Measurements from ENCODE around the gene MAP7D2.

Gene MAP7D2

GRCh38 chrX:20112022-20112774, 4.5 kb downstream of the MAP7D2 start:
- DNase-seq, result no peak

GRCh38 chrX:20111271-20111670, 5.4 kb downstream of the MAP7D2 start:
- no peak for DNase-seq

GRCh38 chrX:20101934-20102581, 14.6 kb downstream of the MAP7D2 start:
- DNase-seq, result no peak

- no peak for DNase-seq
These were observed 25.2 kb downstream of the MAP7D2 start for GRCh38 chrX:20091499-20091898.

- DNase-seq, result no peak
These were observed 26.9 kb downstream of the MAP7D2 start for GRCh38 chrX:20089845-20090244.

- DNase-seq, result no peak
These were observed 36.4 kb downstream of the MAP7D2 start for GRCh38 chrX:20080277-20080676.

GRCh38 chrX:20071511-20072079, 45.1 kb downstream of the MAP7D2 start:
- DNase-seq, result no peak

GRCh38 chrX:20067709-20068561, 48.8 kb downstream of the MAP7D2 start:
- no peak for DNase-seq

GRCh38 chrX:20066968-20067708, 49.6 kb downstream of the MAP7D2 start:
- DNase-seq, result no peak

GRCh38 chrX:20063716-20064351, 52.9 kb downstream of the MAP7D2 start:
- DNase-seq, result no peak

GRCh38 chrX:20063153-20063552, 53.6 kb downstream of the MAP7D2 start:
- no peak for DNase-seq

- no peak for DNase-seq
These were observed 54.9 kb downstream of the MAP7D2 start for GRCh38 chrX:20061855-20062254.

- DNase-seq, result no peak
These were observed 55.6 kb downstream of the MAP7D2 start for GRCh38 chrX:20060961-20061748.

- no peak for DNase-seq
These were observed 57.1 kb downstream of the MAP7D2 start for GRCh38 chrX:20059467-20060128.

GRCh38 chrX:20057479-20057878, 59.2 kb downstream of the MAP7D2 start:
- no peak for DNase-seq

- no peak for DNase-seq
These were observed 60.0 kb downstream of the MAP7D2 start for GRCh38 chrX:20056704-20057103.

- no peak for DNase-seq
These were observed 63.2 kb downstream of the MAP7D2 start for GRCh38 chrX:20053537-20053936.

- no peak for DNase-seq
These were observed 69.8 kb downstream of the MAP7D2 start for GRCh38 chrX:20046864-20047263.

- no peak for DNase-seq
These were observed 70.5 kb downstream of the MAP7D2 start for GRCh38 chrX:20046223-20046622.

GRCh38 chrX:20042221-20042620, 74.5 kb downstream of the MAP7D2 start:
- no peak for DNase-seq

GRCh38 chrX:20038966-20039365, 77.7 kb downstream of the MAP7D2 start:
- no peak for DNase-seq
